H1 (cell line): ENCODE data around the gene PRR12. TPM values are rescaled to one million over a fixed set of nuclear protein-coding genes. Genes with fewer than 3 reads are reported as not detected.

Experiments used
- CTCF ChIA-PET: fragments of 300-600 bp; sonication (Branson Sonifier 250); formaldehyde crosslinking; loops from one replicate; lab custom pipeline; 2021; ENCODE audit not compliant: partially characterized antibody; lab: Charles Lee
- POLR2A ChIA-PET: fragments of 300-600 bp; sonication (Branson Sonifier 250); formaldehyde crosslinking; loops from one replicate; lab custom pipeline; 2021; ENCODE audit warnings: inconsistent platforms; ENCODE audit not compliant: partially characterized antibody; lab: Charles Lee
- DNase-seq, 2 experiments: peaks; one replicate each; pipeline versions ENCODE4 v3.0.0 to v3.0.0-alpha.2; 2010 to 2022; ENCODE audit warnings: low spot score in 2 of 2, low read depth in 1 of 2, mixed read lengths in 1 of 2
- FAIRE-seq: peaks from 2 replicates; lab custom pipeline; 2011; peaks lifted over from hg19 to GRCh38; lab: Jason Lieb, UNC
- H2AFZ ChIP-seq: 2 replicates; pipeline ENCODE4 v1.8.1; 2012; ENCODE audit warnings: low read length, inconsistent platforms
- H2AK5ac ChIP-seq: 2 replicates; pipeline ENCODE4 v1.6.1; 2013; ENCODE audit warnings: low read depth, low read length
- H2BK120ac ChIP-seq: replicated peaks from 2 replicates; pipeline ENCODE3; 2013; ENCODE audit warnings: low read depth, low read length, inconsistent platforms
- H2BK12ac ChIP-seq: 2 replicates; pipeline ENCODE4 v1.6.1; 2013; ENCODE audit warnings: low read depth, low read length
- H2BK15ac ChIP-seq: 2 replicates; pipeline ENCODE4 v1.6.1; 2013; ENCODE audit warnings: low read length
- H2BK20ac ChIP-seq: 2 replicates; pipeline ENCODE4 v1.6.1; 2013; ENCODE audit warnings: low read length
- H2BK5ac ChIP-seq: 2 replicates; pipeline ENCODE4 v1.6.1; 2013; ENCODE audit warnings: low read depth, low read length
- H3K14ac ChIP-seq: 2 replicates; pipeline ENCODE4 v1.6.1; 2013; ENCODE audit warnings: inconsistent platforms; ENCODE audit not compliant: insufficient read length
- H3K18ac ChIP-seq: 2 replicates; pipeline ENCODE4 v1.6.1; 2013; ENCODE audit warnings: low read length; ENCODE audit errors: extremely low read depth
- H3K23ac ChIP-seq: 2 replicates; pipeline ENCODE4 v1.6.1; 2013; ENCODE audit warnings: inconsistent platforms; ENCODE audit not compliant: insufficient read length
- H3K23me2 ChIP-seq: 2 replicates; pipeline ENCODE4 v1.6.1; 2013; ENCODE audit warnings: low read depth, low read length
- H3K27ac ChIP-seq: 2 replicates; pipeline ENCODE4 v1.6.1; 2011; ENCODE audit warnings: low read depth, low read length, inconsistent platforms
- H3K27me3 ChIP-seq, 4 experiments: replicated peaks in 1 of 4; 1 replicate in 1 of 4; 2 replicates in 3 of 4; pipeline versions ENCODE4 v1.6.1 to v1.8.1; 2011 to 2013; ENCODE audit warnings: low read length in 3 of 4, mild to moderate bottlenecking in 3 of 4, inconsistent platforms in 2 of 4, mixed read lengths in 2 of 4, moderate library complexity in 1 of 4; ENCODE audit not compliant: control insufficient read depth in 3 of 4, insufficient read depth in 3 of 4; ENCODE audit errors: extremely low read depth in 1 of 4
- H3K36me3 ChIP-seq, 4 experiments: 2 replicates each; pipeline versions ENCODE4 v1.6.1 to v1.8.1; 2011 to 2013; ENCODE audit warnings: mild to moderate bottlenecking in 4 of 4, low read length in 3 of 4, moderate library complexity in 2 of 4, control low read depth in 1 of 4, inconsistent platforms in 1 of 4; ENCODE audit not compliant: insufficient read depth in 4 of 4, control insufficient read depth in 2 of 4
- H3K4ac ChIP-seq: replicated peaks from 2 replicates; pipeline ENCODE3; 2013; ENCODE audit warnings: low read length, low read depth, mixed read lengths, inconsistent platforms; ENCODE audit not compliant: insufficient read length
- H3K4me1 ChIP-seq, 4 experiments: replicated peaks in 1 of 4; 1 replicate in 1 of 4; 2 replicates in 3 of 4; pipeline versions ENCODE4 v1.6.1 to v1.8.1; 2011 to 2013; ENCODE audit warnings: low read length in 3 of 4, inconsistent platforms in 2 of 4, mixed read lengths in 1 of 4; ENCODE audit not compliant: insufficient read depth in 4 of 4, control insufficient read depth in 3 of 4
- H3K4me2 ChIP-seq, 2 experiments: 2 replicates each; pipeline versions ENCODE4 v1.6.1 to v1.8.1; 2011 to 2013; ENCODE audit warnings: low read depth in 2 of 2, low read length in 2 of 2, control low read depth in 1 of 2, inconsistent platforms in 1 of 2, mild to moderate bottlenecking in 1 of 2; ENCODE audit not compliant: insufficient read depth in 1 of 2
- H3K4me3 ChIP-seq, 4 experiments: fragments of 200-600, 300-600 bp in 1 of 4; sonication (generic), shearing (Covaris generic), sonication (Bioruptor Twin) in 1 of 4; 2 replicates each; pipeline versions ENCODE4 v1.5.1 to v1.8.1; 2011 to 2016; ENCODE audit warnings: low read length in 4 of 4, low read depth in 3 of 4, control low read depth in 2 of 4, inconsistent platforms in 2 of 4, mild to moderate bottlenecking in 2 of 4, mixed read lengths in 1 of 4, moderate library complexity in 1 of 4; ENCODE audit not compliant: insufficient read depth in 2 of 4; ENCODE audit errors: extremely low read depth in 1 of 4
- H3K56ac ChIP-seq: replicated peaks from 2 replicates; pipeline ENCODE3; 2013; ENCODE audit warnings: low read depth, mild to moderate bottlenecking, mixed read lengths, low read length, inconsistent platforms; ENCODE audit not compliant: insufficient read length
- H3K79me1 ChIP-seq: 2 replicates; pipeline ENCODE4 v1.6.1; 2013; ENCODE audit warnings: low read depth, low read length, control low read depth
- H3K79me2 ChIP-seq, 2 experiments: 2 replicates each; pipeline versions ENCODE4 v1.6.1 to v1.8.1; 2012 to 2013; ENCODE audit warnings: low read length in 2 of 2, mild to moderate bottlenecking in 2 of 2, inconsistent platforms in 1 of 2; ENCODE audit not compliant: insufficient read depth in 2 of 2, control insufficient read depth in 1 of 2
- H3K9ac ChIP-seq, 4 experiments: replicated peaks in 1 of 4; 1 replicate in 1 of 4; 2 replicates in 3 of 4; pipeline versions ENCODE4 v1.6.1 to v1.8.1; 2011 to 2013; ENCODE audit warnings: low read depth in 3 of 4, low read length in 3 of 4, control low read depth in 2 of 4, mild to moderate bottlenecking in 2 of 4, moderate library complexity in 2 of 4, inconsistent platforms in 1 of 4; ENCODE audit errors: extremely low read depth in 1 of 4
- H3K9me3 ChIP-seq, 2 experiments: 2 replicates each; pipeline versions ENCODE4 v1.6.1 to v1.8.1; 2012 to 2013; ENCODE audit warnings: mild to moderate bottlenecking in 2 of 2, moderate library complexity in 2 of 2, control low read depth in 1 of 2, inconsistent platforms in 1 of 2, low read depth in 1 of 2, low read length in 1 of 2, mixed read lengths in 1 of 2; ENCODE audit not compliant: insufficient read depth in 2 of 2
- H4K20me1 ChIP-seq, 2 experiments: replicated peaks in 1 of 2; 2 replicates each; pipeline versions ENCODE3 to v1.8.1; 2011 to 2013; ENCODE audit warnings: inconsistent platforms in 2 of 2, low read length in 2 of 2, mild to moderate bottlenecking in 1 of 2; ENCODE audit not compliant: insufficient read depth in 2 of 2, control insufficient read depth in 1 of 2
- H4K5ac ChIP-seq: 2 replicates; pipeline ENCODE4 v1.6.1; 2013; ENCODE audit warnings: low read length, low read depth, mixed read lengths, inconsistent platforms; ENCODE audit not compliant: insufficient read length
- H4K8ac ChIP-seq: 2 replicates; pipeline ENCODE4 v1.8.0; 2013; ENCODE audit warnings: mild to moderate bottlenecking, moderate library complexity, low read length, inconsistent platforms; ENCODE audit not compliant: insufficient read depth; ENCODE audit errors: extremely low read depth
- H4K91ac ChIP-seq: replicated peaks from 2 replicates; pipeline ENCODE3; 2013; ENCODE audit warnings: low read length, mixed read lengths, inconsistent platforms; ENCODE audit not compliant: insufficient read length
- ASH2L ChIP-seq: fragments of 200-600, 300-600 bp; sonication (generic); IDR thresholded peaks from one replicate; pipeline ENCODE4 v1.7.1; 2017; ENCODE audit warnings: low read length
- ATF2 ChIP-seq: IDR thresholded peaks from 2 replicates; pipeline ENCODE4 v1.6.1; 2012; ENCODE audit warnings: low read length, inconsistent platforms
- CHD2 ChIP-seq: IDR thresholded peaks from 2 replicates; pipeline ENCODE4 v1.6.1; 2012; ENCODE audit warnings: low read length, improper control_type of control experiment
- EP300 ChIP-seq, 2 experiments: IDR thresholded peaks; 1 replicate in 1 of 2; 2 replicates in 1 of 2; pipeline ENCODE4 v1.6.1; 2011 to 2012; ENCODE audit warnings: low read depth in 2 of 2, low read length in 2 of 2, mild to moderate bottlenecking in 2 of 2, borderline replicate concordance in 1 of 2, inconsistent platforms in 1 of 2, moderate library complexity in 1 of 2
- HDAC6 ChIP-seq: IDR thresholded peaks from one replicate; pipeline ENCODE4 v1.7.1; 2012; ENCODE audit warnings: low read depth, mild to moderate bottlenecking, inconsistent platforms, low read length, moderate library complexity
- KDM1A ChIP-seq: fragments of 200-600, 300-600 bp; sonication (generic); IDR thresholded peaks from 2 replicates; pipeline ENCODE4 v1.7.1; 2016; ENCODE audit warnings: mild to moderate bottlenecking, low read length, borderline replicate concordance
- KDM5A ChIP-seq: fragments of 200-600 bp; IDR thresholded peaks from 2 replicates; pipeline ENCODE4 v1.7.1; 2012; ENCODE audit warnings: mild to moderate bottlenecking, low read length, inconsistent platforms, mixed read lengths
- POLR2A ChIP-seq, 2 experiments: IDR thresholded peaks; 1 replicate in 1 of 2; 2 replicates in 1 of 2; pipeline ENCODE4 v1.6.1; 2011; ENCODE audit warnings: low read depth in 2 of 2, low read length in 2 of 2, mild to moderate bottlenecking in 2 of 2; ENCODE audit errors: control extremely low read depth in 1 of 2
- RNF2 ChIP-seq: fragments of 200-900, 300-1000 bp; sonication (generic); IDR thresholded peaks from 2 replicates; pipeline ENCODE4 v1.7.1; 2016; ENCODE audit warnings: borderline replicate concordance, low read depth, mild to moderate bottlenecking, antibody characterized with exemption, low read length; ENCODE audit not compliant: poor library complexity, severe bottlenecking; ENCODE audit errors: missing control alignments
- SRF ChIP-seq: IDR thresholded peaks from 2 replicates; pipeline ENCODE4 v1.6.1; 2011; ENCODE audit warnings: mild to moderate bottlenecking, low read depth, low read length, moderate library complexity
- WGBS, 2 experiments: shearing (Covaris generic) in 1 of 2; methylation state at CpG; one replicate each; pipeline versions ENCODE4 v1.1.6 to v1.1.7; 2013 to 2015; ENCODE audit warnings: low lambda C conversion rate in 2 of 2, mixed read lengths in 2 of 2, inconsistent platforms in 1 of 2, low coverage in 1 of 2, missing lambda C conversion rate in 1 of 2; ENCODE audit not compliant: insufficient replicate concordance in 2 of 2, insufficient coverage in 1 of 2, insufficient read length in 1 of 2; ENCODE audit errors: extremely low coverage in 1 of 2, missing lambda C conversion rate in 1 of 2; 5-methylcytosine and 5-hydroxymethylcytosine counted together
- polyA plus RNA-seq, 7 experiments: library from polyadenylated mRNA; depleted of rRNA in 3 of 7; stranded (reverse) in 5 of 7; unstranded in 2 of 7; fragments of >200 nt in 5 of 7; fragments of 200-250 nt in 2 of 7; gene quantifications; 1 replicate in 5 of 7; 2 replicates in 1 of 7; 4 replicates in 1 of 7; pipeline versions ENCODE4 v1.2.1 to v1.2.3, GENCODE V29; 2011 to 2013; ENCODE audit warnings: missing spikeins in 2 of 7, mixed read lengths in 2 of 7
- total RNA-seq: library from RNA; stranded (reverse); fragmentation: NEBNext Ultra II Directional; extraction: Animal tissue kit (Norgen Biotek cat#: 25700); gene quantifications from 2 replicates; pipeline ENCODE4 v1.2.1, GENCODE V29; 2021
- TF ChIP-seq, protein P1 (sequence below): IDR thresholded peaks from 2 replicates; pipeline ENCODE4 v1.6.1; 2012; ENCODE audit warnings: inconsistent platforms

The PRR12 gene
- total and polyA plus RNA-seq, 2 of the 8 experiments (the other 6 are each of a cell fraction or from before 2014, with no cell fraction given): 2.5 to 59.4 TPM

DNA sequence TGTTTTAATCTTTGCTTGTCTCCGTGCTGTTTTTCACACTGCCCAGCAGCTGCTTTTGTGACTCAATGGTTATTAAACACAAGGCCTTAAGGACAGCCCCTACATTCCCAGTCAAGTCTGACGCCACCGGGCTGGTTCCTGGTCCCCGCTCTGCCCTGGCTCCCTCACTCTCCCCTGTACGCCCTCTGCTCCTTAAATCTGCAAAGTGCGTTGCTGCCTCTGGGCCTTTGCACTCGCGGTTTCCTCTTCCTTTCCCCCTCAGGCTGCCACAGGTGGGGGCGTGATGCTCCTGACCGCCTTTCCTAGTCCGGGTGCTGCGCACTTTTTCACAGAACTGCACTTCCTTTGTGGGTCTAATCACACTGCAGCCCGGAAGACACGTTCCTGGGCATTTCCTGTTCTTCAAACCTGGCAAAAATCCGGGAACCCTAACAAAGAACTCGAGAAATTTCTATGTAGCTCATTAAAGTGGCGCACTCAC, 36.2 kb upstream of the PRR12 start:
- Histone ChIP-seq H3K79me2 (no peaks in the 10 kb centered on the region), H4K5ac (no peak overlapping the region), H2BK120ac (no peak overlapping the region), H3K79me1 (peaks cover 3% of the 10 kb centered on the region; the same call in 1 of the 2 replicates), H3K56ac (no peak overlapping the region), H2BK12ac (no peak overlapping the region), H2BK20ac (no peak overlapping the region), H3K4me1 (peaks cover 5 to 17% (median 10%) of the 10 kb centered on the region in 4 experiments), H3K27me3 (no peaks in the 10 kb centered on the region; a peak in 2 of 7 replicates), H3K14ac (no peak overlapping the region), H2BK15ac (no peak overlapping the region), H4K8ac (no peak overlapping the region), H3K4me3 (no peak overlapping the region), H4K20me1 (peaks cover 0 to 8% of the 10 kb centered on the region in 2 experiments), H3K9ac (no peak overlapping the region), H3K18ac (no peak overlapping the region), H3K4ac (no peak overlapping the region), H2AFZ (no peak overlapping the region), H4K91ac (no peak overlapping the region), H3K36me3 (peaks cover 0 to 29% (median 11%) of the 10 kb centered on the region in 4 experiments; a peak in 5 of 8 replicates), H2BK5ac (no peak overlapping the region), H3K4me2 (no peak overlapping the region; a peak in 1 of 4 replicates), H2AK5ac (no peak overlapping the region), H3K27ac (no peak overlapping the region), H3K23ac (no peak overlapping the region), H3K23me2 (peaks cover 6% of the 10 kb centered on the region), H3K9me3 (no peaks in the 10 kb centered on the region)
- POLR2A ChIA-PET: interaction anchor here (0.6 to 4.1 kb wide), 7 partner anchors 17 to 114 kb away, joined by 3 to 17 read pairs (median 4); partner anchors contain the start of genes NOSIP, PRRG2, RCN3 and RRAS
- CTCF ChIA-PET: interaction anchor here (0.6 to 18.1 kb wide), 6 partner anchors 9 to 80 kb away, joined by 3 to 240 read pairs (median 6); no protein-coding TSS in a partner anchor
- WGBS, 2 experiments: 96% methylated on average over 17 of the region's 17 CpGs; no CpG with 5 or more reads in 1 of the 2 experiments
- DNase-seq (no peak), FAIRE-seq (no peak)
- no peak for TF ChIP-seq SRF
- no peak for TF ChIP-seq KDM5A
- TF ChIP-seq, protein P1, sequence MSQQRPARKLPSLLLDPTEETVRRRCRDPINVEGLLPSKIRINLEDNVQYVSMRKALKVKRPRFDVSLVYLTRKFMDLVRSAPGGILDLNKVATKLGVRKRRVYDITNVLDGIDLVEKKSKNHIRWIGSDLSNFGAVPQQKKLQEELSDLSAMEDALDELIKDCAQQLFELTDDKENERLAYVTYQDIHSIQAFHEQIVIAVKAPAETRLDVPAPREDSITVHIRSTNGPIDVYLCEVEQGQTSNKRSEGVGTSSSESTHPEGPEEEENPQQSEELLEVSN: no peak
- no peak for TF ChIP-seq CHD2
- no peak for TF ChIP-seq KDM1A
- no peak for TF ChIP-seq POLR2A (IDR thresholded peaks at IDR 0.05; ENCODE audit: control extremely low read depth in 1 of 2, low read depth in 2 of 2, low read length in 2 of 2)
- TF ChIP-seq EP300 (IDR thresholded peaks at IDR 0.05; ENCODE audit: borderline replicate concordance in 1 of 2, low read depth in 2 of 2, low read length in 2 of 2): no peak
- no peak for TF ChIP-seq ASH2L
- no peak for TF ChIP-seq RNF2
- no peak for TF ChIP-seq ATF2
- TF ChIP-seq HDAC6: no peak
